Measurements from ENCODE around the gene FSTL4. TPM values are rescaled to one million over a fixed set of nuclear protein-coding genes. Genes with fewer than 3 reads are reported as not detected.

The FSTL4 gene
- total RNA-seq, 1 experiment from 2014 or later: 0.12 TPM

GRCh38 chr5:133246376-133247150, 365.8 kb downstream of the FSTL4 start:
- no peaks in the 10 kb centered on the region for H3K36me3 Mint-ChIP-seq (ENCODE audit: insufficient read depth, unreplicated experiment)
- TF ChIP-seq CTCF (IDR thresholded peaks at IDR 0.05; ENCODE audit: unreplicated experiment): no peak
- no peaks in the 10 kb centered on the region for H3K27me3 Mint-ChIP-seq (ENCODE audit: insufficient read depth, unreplicated experiment)
- H3K4me1 Mint-ChIP-seq (ENCODE audit: insufficient read depth, unreplicated experiment): peaks cover 20% of the 10 kb centered on the region
- H3K9me3 Mint-ChIP-seq (ENCODE audit: unreplicated experiment): no peaks in the 10 kb centered on the region
- H3K27ac Mint-ChIP-seq (ENCODE audit: low read depth, unreplicated experiment): no peak overlapping the region
- CTCF ChIA-PET: interaction anchor here (1.1 to 4.5 kb wide), 4 partner anchors 14 to 135 kb away, joined by 3 to 28 read pairs (median 4); no protein-coding TSS in a partner anchor
- intact Hi-C loops (cut with micrococcal nuclease): loop anchor here (5.0 kb wide), 1 partner anchor 41 kb away; no protein-coding TSS in a partner anchor
- POLR2A ChIA-PET: interaction anchor here (0.8 to 7.6 kb wide), 13 partner anchors 11 to 133 kb away, joined by 3 to 96 read pairs (median 5); no protein-coding TSS in a partner anchor
- DNase-seq (ENCODE audit: unreplicated experiment): no peak
- BruUV-seq (replicated peaks): no TSS peak
- no peak overlapping the region for H3K4me3 Mint-ChIP-seq (ENCODE audit: unreplicated experiment)

- Mint-ChIP-seq H3K4me1 (ENCODE audit: insufficient read depth, unreplicated experiment) (peaks cover 16% of the 10 kb centered on the region), H3K27ac (ENCODE audit: low read depth, unreplicated experiment) (no peak overlapping the region), H3K4me3 (ENCODE audit: unreplicated experiment) (no peak overlapping the region), H3K27me3 (ENCODE audit: insufficient read depth, unreplicated experiment) (no peaks in the 10 kb centered on the region), H3K9me3 (ENCODE audit: unreplicated experiment) (no peaks in the 10 kb centered on the region), H3K36me3 (ENCODE audit: insufficient read depth, unreplicated experiment) (no peaks in the 10 kb centered on the region)
- TF ChIP-seq CTCF (IDR thresholded peaks at IDR 0.05; ENCODE audit: unreplicated experiment): no peak
- intact Hi-C loops (cut with micrococcal nuclease): loop anchor here (5.0 kb wide), 1 partner anchor 41 kb away; no protein-coding TSS in a partner anchor
- no TSS peak for BruUV-seq (replicated peaks)
- no peak for DNase-seq (ENCODE audit: unreplicated experiment)
- ChIA-PET POLR2A (interaction anchor here (0.8 to 7.6 kb wide), 13 partner anchors 10 to 133 kb away, joined by 3 to 96 read pairs (median 4); no protein-coding TSS in a partner anchor), CTCF (interaction anchor here (0.7 to 1.6 kb wide), 5 partner anchors 14 to 110 kb away, joined by 3 to 4 read pairs (median 3); no protein-coding TSS in a partner anchor)
Observed at GRCh38 chr5:133246053-133246370, 366.3 kb downstream of the FSTL4 start.

GRCh38 chr5:133245191-133246052, 366.9 kb downstream of the FSTL4 start:
- peak overlapping the region; percentile 0 for H3K4me3 Mint-ChIP-seq (ENCODE audit: unreplicated experiment)
- ChIA-PET POLR2A (interaction anchor here (0.6 to 7.6 kb wide), 14 partner anchors 10 to 142 kb away, joined by 3 to 96 read pairs (median 4); no protein-coding TSS in a partner anchor), CTCF (interaction anchor here (0.5 to 1.6 kb wide), 8 partner anchors 13 to 766 kb away, joined by 3 to 4 read pairs (median 3); no protein-coding TSS in a partner anchor)
- H3K9me3 Mint-ChIP-seq (ENCODE audit: unreplicated experiment): no peaks in the 10 kb centered on the region
- no peak for TF ChIP-seq CTCF (IDR thresholded peaks at IDR 0.05; ENCODE audit: unreplicated experiment)
- peak; percentile 95 for DNase-seq (ENCODE audit: unreplicated experiment)
- no TSS peak for BruUV-seq (replicated peaks)
- H3K27me3 Mint-ChIP-seq (ENCODE audit: insufficient read depth, unreplicated experiment): no peaks in the 10 kb centered on the region
- peaks cover 21% of the 10 kb centered on the region for H3K4me1 Mint-ChIP-seq (ENCODE audit: insufficient read depth, unreplicated experiment)
- intact Hi-C loops (cut with micrococcal nuclease): loop anchor here (2.0 to 5.0 kb wide), 2 partner anchors 19 to 42 kb away; no protein-coding TSS in a partner anchor
- peak overlapping the region; percentile 39 for H3K27ac Mint-ChIP-seq (ENCODE audit: low read depth, unreplicated experiment)
- no peaks in the 10 kb centered on the region for H3K36me3 Mint-ChIP-seq (ENCODE audit: insufficient read depth, unreplicated experiment)
